Hepatic stellate cell (primary cell): ENCODE results near the gene C12orf42.

ENCODE experiments used
- DNase-seq: peaks from one replicate; pipeline ENCODE4 v3.0.0; 2011; ENCODE audit warnings: low spot score

C12orf42 gene

DNA sequence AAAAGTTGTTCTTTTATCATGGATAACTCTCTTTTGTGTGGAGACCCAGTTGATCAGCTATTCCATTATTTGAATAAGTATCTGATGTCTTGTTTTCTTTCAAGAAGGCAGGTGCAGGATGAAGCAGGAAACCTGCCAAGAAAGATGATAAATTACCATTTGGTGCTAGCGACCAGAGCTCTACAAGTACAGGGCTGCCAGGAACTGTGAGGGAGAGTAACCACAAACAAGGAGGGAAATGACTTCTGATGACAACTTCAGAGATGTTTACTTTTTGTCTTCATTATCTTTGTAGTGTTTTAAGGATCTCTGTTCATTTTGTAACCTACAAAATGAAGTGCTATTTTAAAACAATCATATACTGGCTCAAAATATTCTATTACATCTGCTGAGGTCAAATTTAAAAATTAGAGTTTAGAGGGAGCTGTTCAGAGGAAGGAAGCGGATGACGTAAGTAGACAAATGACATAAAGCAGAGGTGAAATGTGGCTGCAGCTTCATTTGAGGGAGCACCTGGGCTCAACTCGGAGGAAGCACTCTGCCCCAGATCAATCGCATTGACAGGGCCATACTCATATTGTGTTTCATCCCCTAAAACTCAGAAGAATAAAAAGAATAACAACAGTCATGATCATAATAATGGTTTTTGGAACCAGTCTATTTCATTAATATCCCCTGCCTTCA lies 226.8 kb downstream of the C12orf42 start:
- no peak for DNase-seq

DNA sequence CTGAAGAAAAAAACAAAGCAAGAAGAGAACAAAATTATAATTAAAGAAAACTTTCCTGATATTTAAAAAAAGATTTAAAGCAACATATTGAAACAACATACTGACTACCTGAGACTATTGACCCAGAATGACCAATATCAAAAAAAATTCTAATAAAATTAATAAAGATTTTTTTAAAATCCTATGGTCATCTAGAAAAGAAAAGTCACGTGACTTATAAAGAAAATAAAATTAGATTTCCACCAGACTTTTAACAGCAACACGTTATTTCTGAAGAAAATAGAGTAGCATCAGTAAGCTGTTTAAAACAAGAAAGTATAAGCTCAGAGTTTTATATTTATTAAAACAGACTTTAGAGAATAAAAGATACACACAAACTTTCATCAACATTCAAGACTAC lies 238.0 kb downstream of the C12orf42 start:
- no peak for DNase-seq
